Body of pancreas (tissue), 4 donors: ENCODE measurements around the gene HTN1. TPM values are rescaled to one million over a fixed set of nuclear protein-coding genes. Genes with fewer than 3 reads are reported as not detected.

Source experiments
- ATAC-seq: fragments of 150-250 bp; one replicate; pipeline ENCODE4 v1.9.1; 2016
- DNase-seq, 4 donors: peaks; one replicate each; pipeline ENCODE4 v3.0.0-alpha.2; 2019
- H3K27ac ChIP-seq, 4 donors: fragments of 200-600 bp; sonication (generic); 1 replicate in 3 of 4; 2 replicates in 1 of 4; pipeline versions ENCODE4 v1.5.1 to v1.6.1; 2016 to 2019; ENCODE audit warnings: mild to moderate bottlenecking in 1 of 4, mixed read lengths in 1 of 4, moderate library complexity in 1 of 4
- H3K27me3 ChIP-seq, 2 donors: fragments of 200-600 bp; sonication (generic); one replicate each; pipeline ENCODE4 v1.6.0; 2016; ENCODE audit warnings: mild to moderate bottlenecking in 1 of 2
- H3K36me3 ChIP-seq, 2 donors: fragments of 200-600 bp; sonication (generic); replicated peaks in 1 of 2; 2 replicates each; pipeline ENCODE4 v1.5.1; 2016; ENCODE audit warnings: low read depth in 2 of 2; ENCODE audit not compliant: insufficient read depth in 1 of 2
- H3K4me1 ChIP-seq: fragments of 200-600 bp; sonication (generic); one replicate; pipeline ENCODE4 v1.6.0; 2016
- H3K4me3 ChIP-seq, 2 donors: fragments of 200-600 bp; sonication (generic); 1 replicate in 1 of 2; 2 replicates in 1 of 2; pipeline ENCODE4 v1.5.1; 2016 to 2019
- H3K9me3 ChIP-seq, 3 donors: fragments of 200-600 bp; sonication (generic); 1 replicate in 2 of 3; 2 replicates in 1 of 3; pipeline ENCODE4 v1.5.1; 2016
- POLR2A ChIP-seq, 3 donors: fragments of 450-650 bp; IDR thresholded peaks; one replicate each; pipeline ENCODE4 v1.6.1; 2016; ENCODE audit warnings: antibody characterized with exemption in 3 of 3, mild to moderate bottlenecking in 2 of 3
- WGBS, 2 donors: methylation state at CpG; one replicate each; pipeline ENCODE4 v1.1.5; 2017; 5-methylcytosine and 5-hydroxymethylcytosine counted together
- intact Hi-C: fragments of 100-400 bp; cut with DNase I; formaldehyde crosslinking; loops from one replicate; pipeline ENCODE4 v1.15.1; 2023
- total RNA-seq, 2 donors: library from RNA; depleted of rRNA; stranded (reverse); fragments of >200 nt; gene quantifications; one replicate each; pipeline ENCODE4 v1.1.0, GENCODE V29; 2016
- TF ChIP-seq, protein P1 (sequence below), 7 experiments: fragments of 450-650 bp in 4 of 7; fragments of 200-600 bp in 3 of 7; sonication (generic) in 3 of 7; IDR thresholded peaks; one replicate each; pipeline ENCODE4 v1.5.1; 2016 to 2019; ENCODE audit warnings: antibody characterized with exemption in 7 of 7

HTN1 gene
- total RNA-seq, 2 donors from 2014 or later: not detected

DNA sequence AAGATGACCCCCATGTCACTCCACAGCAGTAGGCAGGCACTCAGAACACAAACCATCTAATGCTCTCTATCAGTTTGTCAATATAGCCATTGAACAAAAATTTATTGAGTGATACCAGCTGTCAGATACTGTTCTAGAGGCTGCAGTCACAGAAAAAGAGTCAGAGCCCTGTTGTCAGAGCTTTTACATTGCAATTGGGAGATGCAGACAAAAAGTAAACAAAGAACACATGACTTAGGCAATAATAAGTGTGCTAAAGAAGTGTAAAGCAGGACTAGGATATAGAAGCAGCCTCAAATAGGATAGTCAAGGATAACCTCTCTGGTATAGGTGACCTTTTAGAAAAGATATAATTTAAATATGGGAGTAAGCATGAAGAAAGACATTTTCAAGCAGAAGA lies 8.9 kb downstream of the HTN1 start:
- no peak for ATAC-seq
- H3K27ac ChIP-seq: no peak overlapping the region
- intact Hi-C loops: no loop called here
- no peaks in the 10 kb centered on the region for H3K9me3 ChIP-seq
- H3K27me3 ChIP-seq: no peaks in the 10 kb centered on the region
- no peak for DNase-seq
- TF ChIP-seq POLR2A (IDR thresholded peaks at IDR 0.05): no peak
- TF ChIP-seq, protein P1, sequence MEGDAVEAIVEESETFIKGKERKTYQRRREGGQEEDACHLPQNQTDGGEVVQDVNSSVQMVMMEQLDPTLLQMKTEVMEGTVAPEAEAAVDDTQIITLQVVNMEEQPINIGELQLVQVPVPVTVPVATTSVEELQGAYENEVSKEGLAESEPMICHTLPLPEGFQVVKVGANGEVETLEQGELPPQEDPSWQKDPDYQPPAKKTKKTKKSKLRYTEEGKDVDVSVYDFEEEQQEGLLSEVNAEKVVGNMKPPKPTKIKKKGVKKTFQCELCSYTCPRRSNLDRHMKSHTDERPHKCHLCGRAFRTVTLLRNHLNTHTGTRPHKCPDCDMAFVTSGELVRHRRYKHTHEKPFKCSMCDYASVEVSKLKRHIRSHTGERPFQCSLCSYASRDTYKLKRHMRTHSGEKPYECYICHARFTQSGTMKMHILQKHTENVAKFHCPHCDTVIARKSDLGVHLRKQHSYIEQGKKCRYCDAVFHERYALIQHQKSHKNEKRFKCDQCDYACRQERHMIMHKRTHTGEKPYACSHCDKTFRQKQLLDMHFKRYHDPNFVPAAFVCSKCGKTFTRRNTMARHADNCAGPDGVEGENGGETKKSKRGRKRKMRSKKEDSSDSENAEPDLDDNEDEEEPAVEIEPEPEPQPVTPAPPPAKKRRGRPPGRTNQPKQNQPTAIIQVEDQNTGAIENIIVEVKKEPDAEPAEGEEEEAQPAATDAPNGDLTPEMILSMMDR (IDR thresholded peaks at IDR 0.05): no peak
- no peaks in the 10 kb centered on the region for H3K4me1 ChIP-seq
- H3K36me3 ChIP-seq: no peaks in the 10 kb centered on the region
- no peak overlapping the region for H3K4me3 ChIP-seq

DNA sequence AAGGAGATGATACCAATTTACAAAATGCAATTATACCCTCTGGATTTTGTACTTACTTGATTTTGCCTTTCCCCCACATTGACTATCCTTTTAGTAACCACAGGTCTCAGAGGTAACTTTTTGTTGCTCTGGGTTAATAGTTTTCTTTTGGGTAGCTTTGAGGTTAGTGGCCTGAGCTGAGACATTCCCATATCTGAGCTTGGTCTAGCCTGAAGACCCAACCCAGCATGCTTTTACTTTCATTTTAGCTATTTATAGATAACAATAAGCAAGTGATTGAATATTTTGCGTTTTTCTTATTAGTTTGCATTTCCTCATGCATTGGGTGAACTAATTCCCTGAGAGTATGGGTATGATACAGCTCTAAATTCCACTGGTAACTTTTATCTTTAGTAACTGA lies 11.8 kb downstream of the HTN1 start:
- 42 to 65% methylated on average over 1 of the region's 1 CpG for WGBS, 2 donors

DNA sequence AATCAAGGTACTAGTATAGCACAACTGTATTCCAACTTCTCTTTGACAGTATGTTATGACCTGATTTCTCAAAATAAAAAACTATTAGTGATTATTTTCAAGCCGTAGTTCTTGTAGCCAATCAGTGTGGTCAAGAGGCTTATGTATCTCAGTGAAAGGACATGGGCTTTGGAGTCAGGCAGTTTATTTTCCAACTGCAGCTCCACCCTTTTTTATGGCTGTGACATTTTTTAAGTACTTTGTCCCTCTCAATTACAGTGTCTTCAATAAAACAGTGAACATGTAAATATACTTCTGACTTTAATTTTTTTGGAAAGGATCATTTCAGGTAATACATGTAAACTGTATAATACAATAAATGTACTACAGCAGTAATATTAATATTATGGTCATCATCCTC lies 30.0 kb downstream of the HTN1 start:
- H3K4me1 ChIP-seq: no peaks in the 10 kb centered on the region
- ATAC-seq: no peak
- TF ChIP-seq, protein P1 (IDR thresholded peaks at IDR 0.05): no peak
- TF ChIP-seq POLR2A (IDR thresholded peaks at IDR 0.05): no peak
- WGBS, 2 donors: 60 to 77% methylated on average over 1 of the region's 1 CpG
- no peaks in the 10 kb centered on the region for H3K36me3 ChIP-seq
- DNase-seq: no peak
- H3K27ac ChIP-seq: no peak overlapping the region
- H3K4me3 ChIP-seq: no peak overlapping the region
- intact Hi-C loops: no loop called here
- no peaks in the 10 kb centered on the region for H3K9me3 ChIP-seq
- H3K27me3 ChIP-seq: no peaks in the 10 kb centered on the region

More for the DNA sequence above, 11.8 kb downstream of the HTN1 start:
- ATAC-seq (no peak), DNase-seq (no peak)
- no peaks in the 10 kb centered on the region for H3K27me3 ChIP-seq
- no peaks in the 10 kb centered on the region for H3K9me3 ChIP-seq
- H3K27ac ChIP-seq: no peak overlapping the region
- no peak for TF ChIP-seq POLR2A (IDR thresholded peaks at IDR 0.05)
- TF ChIP-seq, protein P1 (IDR thresholded peaks at IDR 0.05): no peak
- H3K4me1 ChIP-seq: no peaks in the 10 kb centered on the region
- no peak overlapping the region for H3K4me3 ChIP-seq
- intact Hi-C loops: no loop called here
- no peaks in the 10 kb centered on the region for H3K36me3 ChIP-seq

DNA sequence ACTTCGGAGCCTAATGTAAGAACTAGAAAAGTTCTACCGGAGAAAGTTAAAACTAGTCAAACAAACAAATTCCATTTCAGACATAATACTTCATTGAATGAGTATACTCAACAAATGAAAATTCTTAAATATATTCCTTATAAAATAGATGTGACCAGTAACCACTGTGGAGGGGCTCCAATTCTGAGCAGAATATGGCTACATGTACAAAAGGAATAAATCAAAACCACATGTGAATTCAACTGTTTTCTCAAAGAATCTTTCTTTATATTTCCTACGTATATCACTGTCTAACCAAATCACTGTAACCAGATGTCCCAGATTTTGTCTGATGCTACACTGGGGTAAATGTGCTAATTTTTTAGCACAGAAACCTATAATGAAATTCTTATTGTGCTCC lies 49.0 kb downstream of the HTN1 start:
- H3K9me3 ChIP-seq: no peaks in the 10 kb centered on the region
- no peak for DNase-seq
- TF ChIP-seq POLR2A (IDR thresholded peaks at IDR 0.05): no peak
- TF ChIP-seq, protein P1 (IDR thresholded peaks at IDR 0.05): no peak
- no peaks in the 10 kb centered on the region for H3K27me3 ChIP-seq
- no peak overlapping the region for H3K4me3 ChIP-seq
- 71 to 76% methylated on average over 3 of the region's 3 CpGs for WGBS, 2 donors
- no peaks in the 10 kb centered on the region for H3K4me1 ChIP-seq
- intact Hi-C loops: no loop called here
- ATAC-seq: no peak
- no peak overlapping the region for H3K27ac ChIP-seq
- no peaks in the 10 kb centered on the region for H3K36me3 ChIP-seq

Other genes with a start within 250 kb of the HTN1 start
- gene SULT1E1, start 190.3 kb upstream of the HTN1 start, total RNA-seq: 1 to 10 TPM in 1 of 2 donors, not detected in 1; 1.3 TPM
- 1 to 10 TPM in 1 of 2 donors, not detected in 1; 2.3 TPM for gene CSN1S1, start 119.4 kb upstream of the HTN1 start, total RNA-seq
- not detected for gene CSN2, start 84.7 kb upstream of the HTN1 start, total RNA-seq
- gene STATH, start 54.5 kb upstream of the HTN1 start, total RNA-seq: not detected
- not detected for gene HTN3, start 22.0 kb upstream of the HTN1 start, total RNA-seq
- not detected for gene PRR27, start 103.8 kb downstream of the HTN1 start, total RNA-seq
- 1 to 10 TPM in 1 of 2 donors, not detected in 1; 2.6 TPM for gene ODAM, start 145.3 kb downstream of the HTN1 start, total RNA-seq
- not detected for gene FDCSP, start 175.7 kb downstream of the HTN1 start, total RNA-seq
- not detected for gene CSN3, start 192.2 kb downstream of the HTN1 start, total RNA-seq